Measurements from ENCODE around the gene TRIO. TPM values are rescaled to one million over a fixed set of nuclear protein-coding genes. Genes with fewer than 3 reads are reported as not detected.

Gene TRIO
- total and polyA plus RNA-seq, 2 experiments from 2014 or later: 18.5 to 78.2 TPM

GRCh38 chr5:14161825-14162556 is 18.8 kb downstream of the TRIO start:
- Histone ChIP-seq H3K27ac (no peak overlapping the region), H3K4me1 (ENCODE audit: insufficient read depth) (peaks cover 4% of the 10 kb centered on the region), H3K9me2 (replicated peaks; ENCODE audit: insufficient read depth) (no peaks in the 10 kb centered on the region), H3K4me2 (no peak overlapping the region), H3K79me2 (peaks cover 97% of the 10 kb centered on the region), H3K9me3 (ENCODE audit: low read depth) (no peaks in the 10 kb centered on the region), H3K27me3 (no peaks in the 10 kb centered on the region), H2AFZ (no peak overlapping the region), H4K20me1 (ENCODE audit: insufficient read depth, poor library complexity, severe bottlenecking) (peaks cover 69% of the 10 kb centered on the region), H3K4me3 (no peak overlapping the region), H3K36me3 (replicated peaks; ENCODE audit: insufficient read depth, low read depth) (no peaks in the 10 kb centered on the region)
- DNase-seq (ENCODE audit: low spot score): no peak
- 85% methylated on average over 7 of the region's 7 CpGs for WGBS (ENCODE audit: low lambda C conversion rate, missing lambda C conversion rate)
- TF ChIP-seq EZH2phosphoT487 (IDR thresholded peaks at IDR 0.05; ENCODE audit: low read depth, severe bottlenecking, unreplicated experiment) (no peak), CTCF (IDR thresholded peaks at IDR 0.05; ENCODE audit: poor library complexity) (no peak), EZH2 (IDR thresholded peaks at IDR 0.05; ENCODE audit: borderline replicate concordance) (no peak)

GRCh38 chr5:14164164-14165163 is 21.3 kb downstream of the TRIO start:
- Histone ChIP-seq H3K27ac (no peak overlapping the region), H3K36me3 (replicated peaks; ENCODE audit: insufficient read depth, low read depth) (no peaks in the 10 kb centered on the region), H3K9me2 (replicated peaks; ENCODE audit: insufficient read depth) (no peaks in the 10 kb centered on the region), H3K4me1 (ENCODE audit: insufficient read depth) (no peaks in the 10 kb centered on the region), H4K20me1 (ENCODE audit: insufficient read depth, poor library complexity, severe bottlenecking) (peaks cover 73% of the 10 kb centered on the region), H3K4me3 (no peak overlapping the region), H3K4me2 (no peak overlapping the region), H3K9me3 (ENCODE audit: low read depth) (no peaks in the 10 kb centered on the region), H2AFZ (no peak overlapping the region), H3K79me2 (peaks cover 100% of the 10 kb centered on the region), H3K27me3 (no peaks in the 10 kb centered on the region)
- WGBS (ENCODE audit: low lambda C conversion rate, missing lambda C conversion rate): 98% methylated on average over 7 of the region's 7 CpGs
- no peak for DNase-seq (ENCODE audit: low spot score)
- no peak for TF ChIP-seq EZH2phosphoT487 (IDR thresholded peaks at IDR 0.05; ENCODE audit: low read depth, severe bottlenecking, unreplicated experiment)
- no peak for TF ChIP-seq EZH2 (IDR thresholded peaks at IDR 0.05; ENCODE audit: borderline replicate concordance)
- TF ChIP-seq CTCF (IDR thresholded peaks at IDR 0.05; ENCODE audit: poor library complexity): no peak

- no peaks in the 10 kb centered on the region for H3K9me3 ChIP-seq (ENCODE audit: low read depth)
- no peaks in the 10 kb centered on the region for H3K4me1 ChIP-seq (ENCODE audit: insufficient read depth)
- peaks cover 100% of the 10 kb centered on the region for H3K79me2 ChIP-seq
- H3K4me2 ChIP-seq: no peak overlapping the region
- WGBS (ENCODE audit: low lambda C conversion rate, missing lambda C conversion rate): 84% methylated on average over 9 of the region's 9 CpGs
- no peak for TF ChIP-seq EZH2 (IDR thresholded peaks at IDR 0.05; ENCODE audit: borderline replicate concordance)
- H3K27ac ChIP-seq: no peak overlapping the region
- H3K9me2 ChIP-seq (replicated peaks; ENCODE audit: insufficient read depth): no peaks in the 10 kb centered on the region
- no peak overlapping the region for H3K4me3 ChIP-seq
- DNase-seq (ENCODE audit: low spot score): no peak
- H3K27me3 ChIP-seq: no peaks in the 10 kb centered on the region
- no peak overlapping the region for H2AFZ ChIP-seq
- no peaks in the 10 kb centered on the region for H3K36me3 ChIP-seq (replicated peaks; ENCODE audit: insufficient read depth, low read depth)
- peaks cover 75% of the 10 kb centered on the region for H4K20me1 ChIP-seq (ENCODE audit: insufficient read depth, poor library complexity, severe bottlenecking)
These were observed 22.4 kb downstream of the TRIO start for GRCh38 chr5:14165375-14166106.
